ENCODE measurements around the gene TRMT61A.

Gene TRMT61A

GRCh38 chr14:103537175-103537990, 8.4 kb downstream of the TRMT61A start:
- no peak overlapping the region for H3K4me3 ChIP-seq
- DNase-seq (ENCODE audit: low spot score) = no peak
- TF ChIP-seq, protein P1, sequence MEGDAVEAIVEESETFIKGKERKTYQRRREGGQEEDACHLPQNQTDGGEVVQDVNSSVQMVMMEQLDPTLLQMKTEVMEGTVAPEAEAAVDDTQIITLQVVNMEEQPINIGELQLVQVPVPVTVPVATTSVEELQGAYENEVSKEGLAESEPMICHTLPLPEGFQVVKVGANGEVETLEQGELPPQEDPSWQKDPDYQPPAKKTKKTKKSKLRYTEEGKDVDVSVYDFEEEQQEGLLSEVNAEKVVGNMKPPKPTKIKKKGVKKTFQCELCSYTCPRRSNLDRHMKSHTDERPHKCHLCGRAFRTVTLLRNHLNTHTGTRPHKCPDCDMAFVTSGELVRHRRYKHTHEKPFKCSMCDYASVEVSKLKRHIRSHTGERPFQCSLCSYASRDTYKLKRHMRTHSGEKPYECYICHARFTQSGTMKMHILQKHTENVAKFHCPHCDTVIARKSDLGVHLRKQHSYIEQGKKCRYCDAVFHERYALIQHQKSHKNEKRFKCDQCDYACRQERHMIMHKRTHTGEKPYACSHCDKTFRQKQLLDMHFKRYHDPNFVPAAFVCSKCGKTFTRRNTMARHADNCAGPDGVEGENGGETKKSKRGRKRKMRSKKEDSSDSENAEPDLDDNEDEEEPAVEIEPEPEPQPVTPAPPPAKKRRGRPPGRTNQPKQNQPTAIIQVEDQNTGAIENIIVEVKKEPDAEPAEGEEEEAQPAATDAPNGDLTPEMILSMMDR (IDR thresholded peaks at IDR 0.05) = no peak
- peak overlapping the region; percentile 76 to 84 for H3K27ac ChIP-seq

- no peak for DNase-seq (ENCODE audit: low spot score)
- Histone ChIP-seq H3K27ac (peak overlapping the region; percentile 76 to 84), H3K4me3 (no peak overlapping the region)
- TF ChIP-seq, protein P1 (IDR thresholded peaks at IDR 0.05) = no peak
Measured at GRCh38 chr14:103538291-103539055, 9.5 kb downstream of the TRMT61A start.

- Histone ChIP-seq H3K4me3 (no peak overlapping the region), H3K27ac (peak overlapping the region; percentile 76 to 84)
- TF ChIP-seq, protein P1 (IDR thresholded peaks at IDR 0.05) = no peak
- no peak for DNase-seq (ENCODE audit: low spot score)
Measured at GRCh38 chr14:103539056-103539825, 10.2 kb downstream of the TRMT61A start.

DNA sequence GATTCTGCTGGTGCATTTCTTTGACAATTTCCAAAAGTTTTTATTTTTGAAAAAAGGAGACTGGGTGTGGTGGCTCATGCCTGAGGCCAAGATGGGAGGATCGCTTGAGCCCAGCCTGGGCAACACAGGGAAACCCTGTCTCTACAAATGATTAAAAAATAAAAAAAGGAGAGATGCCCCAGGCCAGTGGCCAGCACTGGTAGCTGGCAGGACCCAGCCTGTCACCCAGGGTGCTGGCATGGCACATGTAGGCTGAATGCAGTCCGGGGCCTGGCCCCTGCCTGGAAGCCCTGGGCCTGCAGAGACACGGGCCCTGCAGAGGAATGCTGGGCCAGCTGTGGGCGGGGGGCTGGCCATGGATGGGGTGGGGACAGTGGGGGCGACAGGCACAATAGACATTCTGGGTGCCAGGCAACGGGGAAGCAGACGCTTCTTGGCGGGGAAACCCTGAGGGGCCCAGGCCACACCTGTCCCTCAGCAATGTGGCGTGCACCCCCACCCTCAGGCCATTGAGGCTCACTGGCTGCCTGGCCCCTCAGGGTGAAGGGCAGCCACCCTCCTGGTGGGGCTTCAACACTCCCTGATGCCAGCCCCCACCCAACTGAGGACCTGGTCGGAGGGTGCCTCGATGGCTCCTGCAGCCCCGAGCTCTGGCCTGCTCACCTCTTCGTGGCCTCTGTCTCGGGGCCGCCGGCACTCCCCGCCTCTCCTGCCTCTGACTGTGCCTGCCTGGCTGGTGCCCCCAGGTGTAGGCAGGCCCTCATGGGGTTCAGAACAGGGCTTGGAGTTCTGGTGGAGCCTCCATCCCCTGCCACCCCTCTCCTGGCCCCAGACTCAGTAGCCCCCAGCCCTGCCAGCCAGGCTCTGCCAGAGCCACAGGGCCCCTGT, 12.1 kb downstream of the TRMT61A start:
- Histone ChIP-seq H3K27ac (peak overlapping the region; percentile 72 to 93), H3K4me3 (no peak overlapping the region)
- no peak for DNase-seq (ENCODE audit: low spot score)
- TF ChIP-seq, protein P1 (IDR thresholded peaks at IDR 0.05) = no peak

DNA sequence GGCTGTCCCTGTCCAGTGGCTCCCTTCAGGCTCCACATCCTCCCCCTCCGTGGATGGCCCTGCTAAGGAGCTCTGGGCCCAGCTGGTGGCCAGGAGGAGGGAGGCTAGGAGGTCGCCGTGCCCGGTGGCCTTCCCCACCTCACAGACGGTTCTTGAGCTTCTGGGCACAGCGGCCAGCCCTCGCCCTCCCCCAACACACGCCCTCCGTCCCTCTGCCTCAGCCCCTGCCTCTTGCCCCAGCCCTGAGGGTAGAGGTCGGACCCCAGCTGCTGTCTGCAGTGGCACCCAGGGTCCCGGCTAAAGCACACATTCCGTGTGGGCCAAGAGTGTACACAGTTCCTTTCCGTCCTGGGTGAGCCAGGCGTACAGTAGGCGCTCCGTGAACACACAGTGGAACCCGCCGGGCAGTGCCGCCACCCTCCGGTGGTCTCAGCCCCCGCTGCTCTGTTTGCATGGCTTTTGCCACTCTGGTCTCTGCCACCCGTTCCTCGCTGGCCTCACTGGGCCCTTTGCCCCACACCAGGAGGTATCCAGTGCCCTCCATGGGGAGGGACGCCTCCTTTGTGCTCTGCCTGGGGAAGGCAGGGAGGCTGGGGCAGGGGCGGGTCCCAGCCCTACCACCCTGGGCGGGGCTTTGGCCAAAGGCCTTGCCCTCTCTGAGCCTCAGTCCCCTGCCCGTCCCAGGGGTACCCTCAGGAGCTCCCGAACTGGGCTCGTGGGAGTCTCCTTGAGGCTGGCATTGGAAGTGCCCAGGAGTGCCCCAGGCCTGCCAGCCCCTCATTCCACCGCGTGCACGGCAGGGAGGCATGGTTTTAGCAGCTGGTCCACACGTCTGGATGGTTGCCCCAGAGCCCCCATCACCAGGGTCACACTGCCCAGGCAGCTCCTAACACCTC, 13.0 kb downstream of the TRMT61A start:
- Histone ChIP-seq H3K27ac (peak overlapping the region; percentile 72 to 93), H3K4me3 (peak overlapping the region; percentile 26)
- TF ChIP-seq, protein P1 (IDR thresholded peaks at IDR 0.05) = no peak
- DNase-seq (ENCODE audit: low spot score) = no peak

Data from coronary artery (tissue), 2 donors.